SK-MEL-5 (cell line): Measurements from ENCODE around the gene MAP2K4. TPM values are rescaled to one million over a fixed set of nuclear protein-coding genes. Genes with fewer than 3 reads are reported as not detected.

Experiments
- DNase-seq: peaks from one replicate; pipeline ENCODE4 v3.0.0-alpha.2; 2016; ENCODE audit warnings: low read depth, low spot score
- in situ Hi-C: cut with HindIII; loops from 2 replicates; pipeline ENCODE4 v1.10.0; 2016; ENCODE audit warnings: low sequenced_read_pairs, high pct_unique_total_duplicates, low pct_unique_long_range_greater_than_20kb
- small RNA-seq, 2 experiments: library from RNA; depleted of rRNA; stranded (forward); fragments of <200 nt; gene quantifications; one replicate each; pipeline ENCODE3, GENCODE V24; 2014
- total RNA-seq: library from RNA; depleted of rRNA; stranded (reverse); fragments of >200 nt; shearing (Covaris generic); gene quantifications from 2 replicates; pipeline ENCODE4 v1.2.3, GENCODE V29; 2014; rRNA removed

MAP2K4 gene
- total RNA-seq, 1 experiment from 2014 or later, result 28.2 TPM

GRCh38 chr17:12193144-12193735 is 172.6 kb downstream of the MAP2K4 start:
- in situ Hi-C loops, result no loop called here
- no peak for DNase-seq

Small RNA genes within 50 kb of the gene (small RNA-seq; reads per million reads assigned to genes)
- gene MIR744, result 0.41 to 39.1 reads per million in 2 experiments
- 0 reads per million in 2 experiments for gene RNU11-2P

Other genes with a start within 250 kb of the MAP2K4 start
- 12.5 and 13.9 TPM in 2 replicates for gene ZNF18, start 23.4 kb upstream of the MAP2K4 start, total RNA-seq